Measurements from ENCODE around the gene ZEB2. TPM values are rescaled to one million over a fixed set of nuclear protein-coding genes. Genes with fewer than 3 reads are reported as not detected.

Gene ZEB2
- total RNA-seq, 2 experiments from 2014 or later = 13.5 to 14.9 TPM

DNA sequence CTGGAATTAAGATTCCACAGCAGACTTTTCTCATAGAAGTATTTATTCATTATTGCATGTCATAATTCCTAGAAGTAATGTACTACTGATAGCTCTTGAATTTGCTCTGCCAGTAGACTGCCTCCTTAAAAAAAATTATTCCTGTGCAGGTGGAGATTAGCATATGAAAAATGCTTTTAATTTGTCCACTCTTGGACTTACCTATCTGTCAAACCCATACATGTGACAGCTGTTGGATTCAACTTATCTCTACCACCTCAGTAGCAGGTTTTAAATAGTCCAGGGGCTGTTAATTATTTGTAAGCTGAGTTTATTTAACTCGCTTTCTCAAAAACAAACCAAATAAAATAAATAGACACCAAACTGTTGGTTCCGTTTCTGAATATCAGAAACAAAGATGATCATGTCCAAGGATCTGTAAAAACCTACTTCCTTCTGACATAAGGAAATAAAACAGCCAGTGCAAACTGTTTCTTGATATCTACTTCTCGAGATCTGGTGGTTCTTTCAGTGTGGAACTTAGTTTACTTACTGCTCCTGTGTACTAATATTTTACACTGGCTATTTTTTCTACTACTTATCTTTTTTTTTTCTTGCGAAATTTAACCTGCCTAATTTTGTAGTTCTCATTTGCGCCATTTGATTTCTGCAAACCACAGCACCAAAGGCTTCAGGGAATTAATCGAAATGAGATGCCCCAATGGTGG, 44.2 kb downstream of the ZEB2 start:
- CTCF ChIA-PET = no interaction called here
- DNase-seq = no peak
- TF ChIP-seq, protein P1, sequence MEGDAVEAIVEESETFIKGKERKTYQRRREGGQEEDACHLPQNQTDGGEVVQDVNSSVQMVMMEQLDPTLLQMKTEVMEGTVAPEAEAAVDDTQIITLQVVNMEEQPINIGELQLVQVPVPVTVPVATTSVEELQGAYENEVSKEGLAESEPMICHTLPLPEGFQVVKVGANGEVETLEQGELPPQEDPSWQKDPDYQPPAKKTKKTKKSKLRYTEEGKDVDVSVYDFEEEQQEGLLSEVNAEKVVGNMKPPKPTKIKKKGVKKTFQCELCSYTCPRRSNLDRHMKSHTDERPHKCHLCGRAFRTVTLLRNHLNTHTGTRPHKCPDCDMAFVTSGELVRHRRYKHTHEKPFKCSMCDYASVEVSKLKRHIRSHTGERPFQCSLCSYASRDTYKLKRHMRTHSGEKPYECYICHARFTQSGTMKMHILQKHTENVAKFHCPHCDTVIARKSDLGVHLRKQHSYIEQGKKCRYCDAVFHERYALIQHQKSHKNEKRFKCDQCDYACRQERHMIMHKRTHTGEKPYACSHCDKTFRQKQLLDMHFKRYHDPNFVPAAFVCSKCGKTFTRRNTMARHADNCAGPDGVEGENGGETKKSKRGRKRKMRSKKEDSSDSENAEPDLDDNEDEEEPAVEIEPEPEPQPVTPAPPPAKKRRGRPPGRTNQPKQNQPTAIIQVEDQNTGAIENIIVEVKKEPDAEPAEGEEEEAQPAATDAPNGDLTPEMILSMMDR (IDR thresholded peaks at IDR 0.05) = no peak
- Mint-ChIP-seq H3K27me3 (no peaks in the 10 kb centered on the region), H3K4me3 (no peak overlapping the region), H3K27ac (no peak overlapping the region), H3K9me3 (no peaks in the 10 kb centered on the region), H3K4me1 (ENCODE audit: low read depth) (peaks cover 23% of the 10 kb centered on the region), H3K36me3 (ENCODE audit: low read depth) (no peaks in the 10 kb centered on the region)
- no peak for ATAC-seq
- POLR2A ChIA-PET = no interaction called here
- intact Hi-C loops (cut with micrococcal nuclease) = no loop called here

GRCh38 chr2:144475044-144475443, 44.9 kb downstream of the ZEB2 start:
- DNase-seq = no peak
- intact Hi-C loops (cut with micrococcal nuclease) = no loop called here
- Mint-ChIP-seq H3K36me3 (ENCODE audit: low read depth) (no peaks in the 10 kb centered on the region), H3K4me3 (no peak overlapping the region), H3K9me3 (no peaks in the 10 kb centered on the region), H3K27ac (no peak overlapping the region), H3K4me1 (ENCODE audit: low read depth) (peaks cover 26% of the 10 kb centered on the region), H3K27me3 (no peaks in the 10 kb centered on the region)
- TF ChIP-seq, protein P1 (IDR thresholded peaks at IDR 0.05) = no peak
- ChIA-PET POLR2A (no interaction called here), CTCF (no interaction called here)
- ATAC-seq = peak; percentile 45

- Mint-ChIP-seq H3K36me3 (ENCODE audit: low read depth) (no peaks in the 10 kb centered on the region), H3K9me3 (no peaks in the 10 kb centered on the region), H3K4me1 (ENCODE audit: low read depth) (peaks cover 26% of the 10 kb centered on the region), H3K27ac (no peak overlapping the region), H3K4me3 (no peak overlapping the region), H3K27me3 (no peaks in the 10 kb centered on the region)
- no peak for DNase-seq
- TF ChIP-seq, protein P1 (IDR thresholded peaks at IDR 0.05) = no peak
- ChIA-PET CTCF (no interaction called here), POLR2A (no interaction called here)
- no peak for ATAC-seq
- intact Hi-C loops (cut with micrococcal nuclease) = no loop called here
These were observed 45.9 kb downstream of the ZEB2 start for GRCh38 chr2:144474017-144474416.

- H3K4me1 Mint-ChIP-seq (ENCODE audit: low read depth) = peaks cover 30% of the 10 kb centered on the region
- peaks cover 1% of the 10 kb centered on the region for H3K36me3 Mint-ChIP-seq (ENCODE audit: low read depth)
- intact Hi-C loops (cut with micrococcal nuclease) = no loop called here
- DNase-seq = no peak
- ChIA-PET POLR2A (no interaction called here), CTCF (no interaction called here)
- ATAC-seq = no peak
- no peaks in the 10 kb centered on the region for H3K9me3 Mint-ChIP-seq
- TF ChIP-seq, protein P1 (IDR thresholded peaks at IDR 0.05) = no peak
- no peaks in the 10 kb centered on the region for H3K27me3 Mint-ChIP-seq
- no peak overlapping the region for H3K27ac Mint-ChIP-seq
- H3K4me3 Mint-ChIP-seq = no peak overlapping the region
These were observed 47.0 kb downstream of the ZEB2 start for GRCh38 chr2:144472911-144473310.

DNA sequence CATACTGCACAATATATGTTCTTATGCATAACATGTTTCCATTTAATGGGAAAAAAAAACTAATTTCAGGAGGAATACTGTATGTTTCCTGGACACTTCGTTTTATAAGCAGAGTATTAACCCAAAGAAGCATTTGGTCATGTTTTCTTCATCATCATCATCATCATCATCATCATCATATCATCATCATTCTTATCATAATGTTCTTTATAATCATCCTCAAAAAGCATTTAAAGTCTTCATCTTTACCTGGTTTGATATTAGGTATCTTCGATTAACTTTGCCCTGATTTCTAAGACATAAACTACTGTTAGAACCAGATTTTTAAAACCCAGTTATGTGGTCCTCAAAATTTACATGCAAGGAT, 47.9 kb downstream of the ZEB2 start:
- Mint-ChIP-seq H3K9me3 (no peaks in the 10 kb centered on the region), H3K4me3 (no peak overlapping the region), H3K27ac (no peak overlapping the region), H3K4me1 (ENCODE audit: low read depth) (peaks cover 32% of the 10 kb centered on the region), H3K27me3 (no peaks in the 10 kb centered on the region), H3K36me3 (ENCODE audit: low read depth) (peaks cover 2% of the 10 kb centered on the region)
- TF ChIP-seq, protein P1 (IDR thresholded peaks at IDR 0.05) = no peak
- DNase-seq (no peak), ATAC-seq (no peak)
- intact Hi-C loops (cut with micrococcal nuclease) = no loop called here
- POLR2A ChIA-PET = no interaction called here
- CTCF ChIA-PET = no interaction called here

Measured in activated CD8-positive, alpha-beta T cell treated with anti-CD3 and anti-CD28 coated beads for 36 hours (primary cell).